Testis (tissue), 2 donors: ENCODE results near the gene ANK2.

Source experiments
- CTCF ChIP-seq, 3 experiments: fragments of 450-650 bp in 2 of 3; fragments of 200-600 bp in 1 of 3; sonication (generic) in 1 of 3; IDR thresholded peaks; one replicate each; pipeline ENCODE4 v1.5.1; 2016 to 2019; ENCODE audit warnings: antibody characterized with exemption in 3 of 3, mild to moderate bottlenecking in 2 of 3, moderate library complexity in 1 of 3
- POLR2A ChIP-seq: fragments of 450-650 bp; IDR thresholded peaks from one replicate; pipeline ENCODE4 v1.6.1; 2017; ENCODE audit warnings: antibody characterized with exemption, mild to moderate bottlenecking, moderate library complexity

GRCh38 chr4:113221990-113222389 lies 172.5 kb downstream of the ANK2 start:
- TF ChIP-seq POLR2A (no peak), CTCF (IDR thresholded peaks at IDR 0.05) (no peak)
